ENCODE data around the gene ADAMTS2.

ADAMTS2 gene

GRCh38 chr5:179298181-179298993 is 46.9 kb downstream of the ADAMTS2 start:
- no CpG with 5 or more reads among the region's 14 CpGs for WGBS (ENCODE audit: extremely low coverage, insufficient coverage, insufficient read length)
- DNase-seq, result no peak
- Histone ChIP-seq H3K79me1 (ENCODE audit: low read length) (no peaks in the 10 kb centered on the region), H3K9ac (ENCODE audit: low read length) (no peak overlapping the region), H4K91ac (ENCODE audit: low read depth, low read length) (no peak overlapping the region), H3K23ac (ENCODE audit: low read length) (no peak overlapping the region), H3K18ac (ENCODE audit: low read length) (no peak overlapping the region), H2AFZ (ENCODE audit: insufficient read depth, low read length, poor library complexity) (no peak overlapping the region), H2BK120ac (ENCODE audit: insufficient read depth, low read length, poor library complexity) (no peak overlapping the region), H3K27me3 (ENCODE audit: insufficient read depth, low read length) (no peaks in the 10 kb centered on the region), H2BK5ac (ENCODE audit: low read depth, low read length, poor library complexity) (no peak overlapping the region), H2AK5ac (ENCODE audit: low read length) (no peak overlapping the region), H3K4me2 (ENCODE audit: low read length) (no peak overlapping the region), H2BK12ac (ENCODE audit: low read length) (no peak overlapping the region), H3K27ac (ENCODE audit: low read depth, low read length) (no peak overlapping the region), H3K4ac (ENCODE audit: low read depth, low read length) (no peak overlapping the region), H4K12ac (ENCODE audit: low read depth, low read length) (no peak overlapping the region), H3K79me2 (ENCODE audit: control insufficient read depth, insufficient read depth, low read length, poor library complexity) (no peaks in the 10 kb centered on the region), H3K4me1 (ENCODE audit: control insufficient read depth in 1 of 2, insufficient read depth in 2 of 2, low read length in 2 of 2) (peaks cover 26 to 36% of the 10 kb centered on the region in 2 experiments), H3K14ac (ENCODE audit: low read length) (no peak overlapping the region), H3K36me3 (ENCODE audit: control insufficient read depth in 1 of 2, insufficient read depth in 2 of 2, low read length in 2 of 2) (peaks cover 0 to 2% of the 10 kb centered on the region in 2 experiments), H3K4me3 (ENCODE audit: low read depth, low read length) (no peak overlapping the region), H3K9me3 (ENCODE audit: insufficient read depth, low read depth, low read length) (peaks cover 5% of the 10 kb centered on the region), H4K8ac (ENCODE audit: low read depth, low read length) (no peak overlapping the region)

GRCh38 chr5:179297486-179298180 is 47.6 kb downstream of the ADAMTS2 start:
- no peak for DNase-seq
- Histone ChIP-seq H3K4ac (ENCODE audit: low read depth, low read length) (no peak overlapping the region), H3K4me1 (ENCODE audit: control insufficient read depth in 1 of 2, insufficient read depth in 2 of 2, low read length in 2 of 2) (peaks cover 29 to 33% of the 10 kb centered on the region in 2 experiments), H2BK5ac (ENCODE audit: low read depth, low read length, poor library complexity) (no peak overlapping the region), H3K9me3 (ENCODE audit: insufficient read depth, low read depth, low read length) (peaks cover 5% of the 10 kb centered on the region), H2BK120ac (ENCODE audit: insufficient read depth, low read length, poor library complexity) (no peak overlapping the region), H3K4me2 (ENCODE audit: low read length) (no peak overlapping the region), H4K12ac (ENCODE audit: low read depth, low read length) (no peak overlapping the region), H4K91ac (ENCODE audit: low read depth, low read length) (no peak overlapping the region), H3K27me3 (ENCODE audit: insufficient read depth, low read length) (no peaks in the 10 kb centered on the region), H3K4me3 (ENCODE audit: low read depth, low read length) (no peak overlapping the region), H3K79me1 (ENCODE audit: low read length) (no peaks in the 10 kb centered on the region), H3K23ac (ENCODE audit: low read length) (no peak overlapping the region), H3K27ac (ENCODE audit: low read depth, low read length) (no peak overlapping the region), H3K14ac (ENCODE audit: low read length) (no peak overlapping the region), H2AK5ac (ENCODE audit: low read length) (no peak overlapping the region), H3K36me3 (ENCODE audit: control insufficient read depth in 1 of 2, insufficient read depth in 2 of 2, low read length in 2 of 2) (peaks cover 0 to 2% of the 10 kb centered on the region in 2 experiments), H2AFZ (ENCODE audit: insufficient read depth, low read length, poor library complexity) (no peak overlapping the region), H3K9ac (ENCODE audit: low read length) (no peak overlapping the region), H4K8ac (ENCODE audit: low read depth, low read length) (no peak overlapping the region), H3K18ac (ENCODE audit: low read length) (no peak overlapping the region), H2BK12ac (ENCODE audit: low read length) (no peak overlapping the region), H3K79me2 (ENCODE audit: control insufficient read depth, insufficient read depth, low read length, poor library complexity) (no peaks in the 10 kb centered on the region)
- WGBS (ENCODE audit: extremely low coverage, insufficient coverage, insufficient read length), result no CpG with 5 or more reads among the region's 16 CpGs

DNA sequence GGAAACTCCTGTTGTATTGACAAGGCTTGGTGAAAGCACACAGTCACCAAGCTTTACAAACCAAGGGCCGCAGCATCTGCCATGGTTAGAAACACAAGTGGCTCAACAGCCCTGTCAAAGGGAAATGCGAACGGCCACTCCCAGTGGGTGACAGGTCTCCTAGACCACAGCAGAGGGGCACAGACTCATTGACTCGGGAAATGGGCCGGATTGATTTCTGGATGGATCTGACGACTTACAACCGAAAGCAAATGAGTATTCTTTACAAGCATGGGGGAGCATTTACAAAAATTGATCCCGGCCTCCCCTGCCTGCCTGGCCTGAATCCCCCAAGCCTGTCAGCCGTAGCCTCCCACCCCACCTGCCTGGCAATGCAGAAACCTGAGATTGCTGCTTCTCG is 48.2 kb downstream of the ADAMTS2 start:
- WGBS (ENCODE audit: extremely low coverage, insufficient coverage, insufficient read length), result no CpG with 5 or more reads among the region's 10 CpGs

GRCh38 chr5:179296150-179296821 is 49.0 kb downstream of the ADAMTS2 start:
- Histone ChIP-seq H4K12ac (ENCODE audit: low read depth, low read length) (no peak overlapping the region), H3K27ac (ENCODE audit: low read depth, low read length) (no peak overlapping the region), H3K18ac (ENCODE audit: low read length) (peak overlapping the region; percentile 16), H2AFZ (ENCODE audit: insufficient read depth, low read length, poor library complexity) (no peak overlapping the region), H4K8ac (ENCODE audit: low read depth, low read length) (no peak overlapping the region), H3K9ac (ENCODE audit: low read length) (no peak overlapping the region), H3K14ac (ENCODE audit: low read length) (no peak overlapping the region), H3K4me1 (ENCODE audit: control insufficient read depth in 1 of 2, insufficient read depth in 2 of 2, low read length in 2 of 2) (peaks cover 26 to 29% of the 10 kb centered on the region in 2 experiments), H2AK5ac (ENCODE audit: low read length) (no peak overlapping the region), H3K79me2 (ENCODE audit: control insufficient read depth, insufficient read depth, low read length, poor library complexity) (no peaks in the 10 kb centered on the region), H2BK12ac (ENCODE audit: low read length) (no peak overlapping the region), H3K27me3 (ENCODE audit: insufficient read depth, low read length) (no peaks in the 10 kb centered on the region), H3K23ac (ENCODE audit: low read length) (no peak overlapping the region), H3K79me1 (ENCODE audit: low read length) (no peaks in the 10 kb centered on the region), H3K4me2 (ENCODE audit: low read length) (no peak overlapping the region), H2BK5ac (ENCODE audit: low read depth, low read length, poor library complexity) (no peak overlapping the region), H3K9me3 (ENCODE audit: insufficient read depth, low read depth, low read length) (peaks cover 5% of the 10 kb centered on the region), H3K4me3 (ENCODE audit: low read depth, low read length) (no peak overlapping the region), H2BK120ac (ENCODE audit: insufficient read depth, low read length, poor library complexity) (no peak overlapping the region), H3K36me3 (ENCODE audit: control insufficient read depth in 1 of 2, insufficient read depth in 2 of 2, low read length in 2 of 2) (peaks cover 0 to 3% of the 10 kb centered on the region in 2 experiments), H4K91ac (ENCODE audit: low read depth, low read length) (peak overlapping the region; percentile 27), H3K4ac (ENCODE audit: low read depth, low read length) (no peak overlapping the region)
- no CpG with 5 or more reads among the region's 22 CpGs for WGBS (ENCODE audit: extremely low coverage, insufficient coverage, insufficient read length)
- no peak for DNase-seq

More for the DNA sequence above, 48.2 kb downstream of the ADAMTS2 start:
- no peak overlapping the region for H3K4me2 ChIP-seq (ENCODE audit: low read length)
- H3K18ac ChIP-seq (ENCODE audit: low read length), result no peak overlapping the region
- no peak overlapping the region for H4K12ac ChIP-seq (ENCODE audit: low read depth, low read length)
- H3K23ac ChIP-seq (ENCODE audit: low read length), result no peak overlapping the region
- no peak overlapping the region for H2AK5ac ChIP-seq (ENCODE audit: low read length)
- no peak overlapping the region for H4K91ac ChIP-seq (ENCODE audit: low read depth, low read length)
- no peak overlapping the region for H2BK5ac ChIP-seq (ENCODE audit: low read depth, low read length, poor library complexity)
- H3K4ac ChIP-seq (ENCODE audit: low read depth, low read length), result no peak overlapping the region
- H2AFZ ChIP-seq (ENCODE audit: insufficient read depth, low read length, poor library complexity), result no peak overlapping the region
- H3K79me2 ChIP-seq (ENCODE audit: control insufficient read depth, insufficient read depth, low read length, poor library complexity), result no peaks in the 10 kb centered on the region
- DNase-seq, result no peak
- H3K36me3 ChIP-seq (ENCODE audit: control insufficient read depth in 1 of 2, insufficient read depth in 2 of 2, low read length in 2 of 2), result peaks cover 0 to 2% of the 10 kb centered on the region in 2 experiments
- H3K27ac ChIP-seq (ENCODE audit: low read depth, low read length), result no peak overlapping the region
- no peak overlapping the region for H3K9ac ChIP-seq (ENCODE audit: low read length)
- no peak overlapping the region for H3K4me3 ChIP-seq (ENCODE audit: low read depth, low read length)
- no peak overlapping the region for H2BK12ac ChIP-seq (ENCODE audit: low read length)
- no peaks in the 10 kb centered on the region for H3K27me3 ChIP-seq (ENCODE audit: insufficient read depth, low read length)
- H3K79me1 ChIP-seq (ENCODE audit: low read length), result no peaks in the 10 kb centered on the region
- H3K14ac ChIP-seq (ENCODE audit: low read length), result no peak overlapping the region
- peaks cover 5% of the 10 kb centered on the region for H3K9me3 ChIP-seq (ENCODE audit: insufficient read depth, low read depth, low read length)
- H3K4me1 ChIP-seq (ENCODE audit: control insufficient read depth in 1 of 2, insufficient read depth in 2 of 2, low read length in 2 of 2), result peaks cover 29 to 30% of the 10 kb centered on the region in 2 experiments
- H4K8ac ChIP-seq (ENCODE audit: low read depth, low read length), result no peak overlapping the region
- H2BK120ac ChIP-seq (ENCODE audit: insufficient read depth, low read length, poor library complexity), result no peak overlapping the region
